Kidney (tissue), 14 donors: ENCODE measurements around the gene MYOZ1. TPM values are rescaled to one million over a fixed set of nuclear protein-coding genes. Genes with fewer than 3 reads are reported as not detected.

Source experiments
- DNase-seq, 5 donors: peaks; one replicate each; pipeline ENCODE4 v3.0.0-alpha.2; 2013 to 2020
- FAIRE-seq: peaks from 2 replicates; lab custom pipeline; 2012; peaks lifted over from hg19 to GRCh38; lab: Jason Lieb, UNC
- H3K27ac ChIP-seq, 2 donors: one replicate each; pipeline ENCODE4 v1.7.0; 2013; ENCODE audit warnings: low read depth in 2 of 2, low read length in 2 of 2, inconsistent platforms in 1 of 2
- H3K27me3 ChIP-seq: one replicate; pipeline ENCODE4 v1.7.1; 2013; ENCODE audit warnings: low read length, inconsistent platforms; ENCODE audit not compliant: control insufficient read depth, insufficient read depth
- H3K36me3 ChIP-seq, 3 donors: one replicate each; pipeline versions ENCODE4 v1.7.0 to v1.7.1; 2013; ENCODE audit warnings: low read length in 3 of 3, control low read depth in 1 of 3, inconsistent platforms in 1 of 3; ENCODE audit not compliant: insufficient read depth in 3 of 3, control insufficient read depth in 2 of 3
- H3K4me1 ChIP-seq, 3 donors: one replicate each; pipeline versions ENCODE4 v1.7.0 to v1.7.1; 2013; ENCODE audit warnings: low read length in 3 of 3, inconsistent platforms in 1 of 3, low read depth in 1 of 3; ENCODE audit not compliant: control insufficient read depth in 2 of 3, insufficient read depth in 2 of 3
- H3K4me3 ChIP-seq, 3 donors: one replicate each; pipeline versions ENCODE4 v1.7.0 to v1.8.1; 2013; ENCODE audit warnings: low read length in 3 of 3, control low read depth in 1 of 3, inconsistent platforms in 1 of 3
- H3K9ac ChIP-seq, 3 donors: one replicate each; pipeline versions ENCODE4 v1.7.0 to v1.7.1; 2013; ENCODE audit warnings: low read length in 3 of 3, control low read depth in 1 of 3, inconsistent platforms in 1 of 3
- H3K9me3 ChIP-seq, 3 donors: one replicate each; pipeline versions ENCODE4 v1.7.0 to v1.7.1; 2013; ENCODE audit warnings: low read length in 3 of 3, control low read depth in 1 of 3, inconsistent platforms in 1 of 3; ENCODE audit not compliant: control insufficient read depth in 2 of 3, insufficient read depth in 1 of 3
- CTCF ChIP-seq: IDR thresholded peaks from 3 replicates; pipeline ENCODE4 v1.5.1; 2012; ENCODE audit warnings: mild to moderate bottlenecking, moderate library complexity, borderline replicate concordance; ENCODE audit not compliant: insufficient read depth; ENCODE audit errors: extremely low read depth
- intact Hi-C: fragments of 100-400 bp; cut with DNase I; formaldehyde crosslinking; loops from one replicate; pipeline ENCODE4 v1.11.1; 2022
- polyA plus RNA-seq: library from polyadenylated mRNA; stranded (reverse); fragments of 350-450 nt; fragmentation: Illumina TruSeq; extraction: RNeasy Lipid Tissue Mini Kit (QIAGEN cat#74804); gene quantifications from one replicate; pipeline ENCODE4 v1.2.3, GENCODE V29; 2014; ENCODE audit warnings: low read depth, low replicate concordance; ENCODE audit not compliant: insufficient read depth
- total RNA-seq: library from RNA; stranded (reverse); fragmentation: NEBNext Ultra II Directional; extraction: Animal tissue kit (Norgen Biotek cat#: 25700); gene quantifications from one replicate; pipeline ENCODE4 v1.2.1, GENCODE V29; 2021
- donor health status: control.
- donor health status: control.
- donor health status: control.
- donor health status: control.
- donor health status: control.
- donor health status: DM: yes; HTN: yes; CAD: no.
- donor health status: Normal renal cell carcinoma (clear cell type).

Gene MYOZ1
- total and polyA plus RNA-seq, 2 donors from 2014 or later, result 3.5 to 9.2 TPM

GRCh38 chr10:73586583-73586984, 54.7 kb downstream of the MYOZ1 start:
- FAIRE-seq (peak; percentile 95), DNase-seq (peak in 2 of 5 donors; percentile 77 to 88)
- no peak overlapping the region for H3K9ac ChIP-seq
- intact Hi-C loops, result no loop called here
- no peaks in the 10 kb centered on the region for H3K36me3 ChIP-seq
- no peak for TF ChIP-seq CTCF
- H3K9me3 ChIP-seq, result no peaks in the 10 kb centered on the region
- peaks cover 4 to 6% (median 6%) of the 10 kb centered on the region in 3 donors for H3K4me1 ChIP-seq
- H3K4me3 ChIP-seq, result peak overlapping the region in 1 of 3 donors; percentile 6
- no peaks in the 10 kb centered on the region for H3K27me3 ChIP-seq
- peak overlapping the region in 1 of 2 donors; percentile 38 for H3K27ac ChIP-seq

- Histone ChIP-seq H3K27me3 (no peaks in the 10 kb centered on the region), H3K9me3 (no peaks in the 10 kb centered on the region), H3K27ac (no peak overlapping the region), H3K9ac (no peak overlapping the region), H3K36me3 (no peaks in the 10 kb centered on the region), H3K4me3 (no peak overlapping the region), H3K4me1 (peaks cover 0 to 4% (median 0%) of the 10 kb centered on the region in 3 donors)
- intact Hi-C loops, result no loop called here
- no peak for FAIRE-seq
- no peak for DNase-seq
- TF ChIP-seq CTCF, result no peak
Measured at GRCh38 chr10:73585327-73585726, 55.9 kb downstream of the MYOZ1 start.

GRCh38 chr10:73584737-73585136, 56.5 kb downstream of the MYOZ1 start:
- intact Hi-C loops, result no loop called here
- TF ChIP-seq CTCF, result no peak
- H3K27ac ChIP-seq, result no peak overlapping the region
- H3K4me1 ChIP-seq, result peaks cover 0 to 4% (median 0%) of the 10 kb centered on the region in 3 donors
- DNase-seq (no peak), FAIRE-seq (no peak)
- no peak overlapping the region for H3K9ac ChIP-seq
- no peaks in the 10 kb centered on the region for H3K27me3 ChIP-seq
- no peaks in the 10 kb centered on the region for H3K36me3 ChIP-seq
- no peak overlapping the region for H3K4me3 ChIP-seq
- H3K9me3 ChIP-seq, result no peaks in the 10 kb centered on the region

- no peak for DNase-seq
- Histone ChIP-seq H3K9ac (peak overlapping the region in 1 of 3 donors; percentile 24), H3K4me3 (no peak overlapping the region), H3K27ac (no peak overlapping the region), H3K9me3 (no peaks in the 10 kb centered on the region), H3K27me3 (no peaks in the 10 kb centered on the region), H3K4me1 (peaks cover 0 to 5% (median 4%) of the 10 kb centered on the region in 3 donors), H3K36me3 (no peaks in the 10 kb centered on the region)
- no peak for TF ChIP-seq CTCF
- intact Hi-C loops, result no loop called here
- FAIRE-seq, result no peak
Measured at GRCh38 chr10:73581918-73582317, 59.4 kb downstream of the MYOZ1 start.
